HK-2 (cell line): Measurements from ENCODE around the gene SCTR.

ENCODE experiments used
- DNase-seq: peaks from one replicate; pipeline ENCODE4 v3.0.0-alpha.2; 2018; ENCODE audit not compliant: unreplicated experiment

SCTR gene

DNA sequence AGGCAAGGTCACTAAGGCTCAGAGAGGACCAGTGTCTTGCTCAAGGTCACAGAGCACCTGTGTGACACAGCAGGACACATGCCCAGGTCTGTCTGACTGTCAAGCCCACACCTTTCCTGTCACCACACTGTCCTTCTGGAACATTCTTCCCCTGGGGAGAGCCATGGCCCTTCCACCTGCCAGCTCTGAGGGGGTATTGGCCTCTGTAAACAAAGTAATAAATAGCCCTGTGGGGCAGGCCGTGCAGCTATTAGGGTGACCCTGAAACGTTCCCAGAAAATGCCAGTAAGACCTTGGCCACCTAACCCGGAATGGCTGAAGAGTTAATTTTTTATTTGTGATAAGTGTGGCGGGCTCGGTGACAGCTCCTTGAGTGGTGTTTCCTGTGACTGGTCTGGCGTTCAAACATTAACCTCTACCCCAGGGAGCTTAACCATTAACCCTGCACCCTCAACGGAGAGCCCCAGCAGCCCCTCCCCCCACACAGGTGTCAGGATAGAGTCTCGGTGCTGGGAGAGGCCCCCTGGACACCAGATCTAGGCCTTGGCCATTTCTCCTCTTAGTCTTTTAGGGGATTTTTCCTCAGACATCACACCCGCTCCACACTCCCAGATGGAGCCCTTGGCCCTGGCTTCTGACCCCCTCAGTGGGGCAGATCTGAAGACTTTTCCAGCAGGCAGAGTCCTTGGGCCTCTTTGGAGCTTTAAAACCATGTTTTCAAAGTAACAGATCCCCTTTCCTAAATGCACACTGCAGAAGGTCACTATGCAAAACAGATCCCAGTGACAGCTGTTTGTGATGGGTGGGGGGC lies 36.6 kb downstream of the SCTR start:
- DNase-seq, result peak; percentile 86

- DNase-seq, result peak; percentile 48
Observed at GRCh38 chr2:119486886-119487285, 37.4 kb downstream of the SCTR start.

- no peak for DNase-seq
Observed at GRCh38 chr2:119486196-119486827, 38.0 kb downstream of the SCTR start.

- DNase-seq, result no peak
Observed at GRCh38 chr2:119485336-119486110, 38.8 kb downstream of the SCTR start.

- DNase-seq, result peak; percentile 39
Observed at GRCh38 chr2:119484834-119485233, 39.4 kb downstream of the SCTR start.

DNA sequence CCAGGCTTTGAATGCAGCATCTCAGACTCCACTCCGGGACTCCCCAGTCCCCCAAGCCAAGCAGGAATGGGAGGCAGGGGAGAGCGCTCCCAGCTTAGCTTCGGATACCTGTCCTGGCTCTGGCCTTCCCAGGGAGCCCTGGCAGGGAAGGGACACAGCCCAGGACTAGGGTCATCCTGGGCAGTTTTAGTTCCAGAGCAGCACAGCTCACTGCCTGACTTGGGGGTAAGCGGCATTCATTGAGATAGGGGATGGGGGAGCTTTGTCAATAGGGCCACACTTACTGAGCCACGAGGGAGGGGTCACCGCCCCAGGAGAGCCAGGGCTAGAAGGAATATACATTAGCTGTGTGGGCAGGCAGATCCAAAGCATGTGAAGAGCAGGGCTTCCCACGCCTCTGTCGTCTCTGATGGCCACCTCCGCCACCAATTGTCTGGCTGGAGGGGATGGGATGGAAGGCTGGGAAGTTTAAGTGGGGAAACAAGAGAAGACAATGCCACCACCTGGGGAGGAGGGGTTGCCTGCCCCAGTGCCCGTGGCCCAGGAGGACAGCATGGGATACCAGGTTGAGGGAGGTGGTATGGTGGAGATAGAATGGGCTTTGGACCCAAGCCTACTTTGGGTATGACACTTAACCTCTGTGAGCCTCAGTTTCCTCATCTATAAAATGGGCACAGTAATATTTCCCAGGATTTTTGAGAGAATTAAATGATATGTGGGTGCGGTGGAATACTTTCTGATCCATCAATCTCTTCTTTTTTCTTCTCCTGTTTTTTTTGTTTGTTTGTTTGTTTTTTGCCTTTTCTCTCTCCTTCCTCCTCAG lies 40.2 kb downstream of the SCTR start:
- DNase-seq, result no peak

DNA sequence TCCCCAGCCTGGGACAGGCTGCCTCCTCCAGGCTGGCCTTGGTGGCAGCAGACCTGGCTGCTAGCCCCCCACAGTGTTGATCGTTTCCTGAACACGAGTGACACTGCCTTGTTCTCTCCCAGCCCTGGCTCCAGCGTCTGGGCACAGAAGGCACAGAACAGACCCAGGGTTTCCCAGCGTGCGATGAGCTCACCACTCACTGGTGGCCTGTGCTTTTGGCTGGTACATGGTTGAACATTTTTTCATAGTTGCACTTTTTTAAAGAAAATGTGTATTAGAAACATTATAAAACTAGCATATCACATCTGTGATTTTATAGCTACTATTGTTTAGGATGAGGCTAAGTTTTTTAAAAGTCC lies 40.9 kb downstream of the SCTR start:
- DNase-seq, result no peak

DNA sequence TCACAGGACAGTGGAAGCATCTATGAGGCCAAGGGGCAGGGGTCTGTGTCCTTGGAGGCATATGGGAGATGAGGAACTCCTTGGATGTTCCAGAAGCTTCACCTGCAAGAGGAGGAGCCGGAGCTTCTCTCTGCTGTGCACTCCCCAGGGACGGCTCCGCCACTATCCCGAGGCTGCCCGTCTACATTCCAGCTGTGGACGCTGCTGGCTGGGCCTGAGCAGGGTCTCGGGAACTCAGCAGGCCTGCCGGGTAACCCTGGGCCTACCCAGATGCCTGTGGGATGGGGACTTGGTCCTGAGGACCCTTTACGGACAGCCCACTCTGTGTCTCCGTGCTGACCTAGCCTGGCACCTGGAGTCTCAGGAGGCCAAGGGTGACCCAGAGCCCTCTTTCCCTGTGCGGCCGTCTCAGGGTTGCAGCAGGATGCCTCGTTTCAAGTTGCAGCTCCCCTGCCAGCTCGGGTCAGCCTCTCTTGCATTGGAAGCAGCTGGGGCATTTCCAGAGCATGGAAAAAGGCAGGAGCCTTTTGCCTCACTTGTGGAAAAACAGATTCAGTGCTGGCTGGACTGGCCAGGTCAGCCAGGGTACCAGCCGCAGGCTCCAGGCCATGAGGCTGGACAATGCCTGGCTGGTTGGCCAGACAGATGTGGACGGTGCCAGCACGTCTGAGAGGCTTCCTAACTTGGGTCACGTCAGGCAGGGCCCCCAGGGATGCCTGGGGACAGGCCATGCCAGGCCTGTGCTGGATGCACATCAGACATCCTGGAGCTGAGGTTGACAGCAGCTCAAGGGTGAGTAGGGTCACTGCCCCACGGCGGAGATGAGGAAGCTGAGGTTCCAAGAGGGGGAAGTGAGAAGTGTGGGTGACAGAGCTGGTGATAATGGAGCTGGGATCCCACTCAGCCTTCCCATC lies 41.5 kb downstream of the SCTR start:
- DNase-seq, result no peak

- DNase-seq, result no peak
Observed at GRCh38 chr2:119481501-119482455, 42.5 kb downstream of the SCTR start.

GRCh38 chr2:119480718-119481142 lies 43.6 kb downstream of the SCTR start:
- no peak for DNase-seq

DNA sequence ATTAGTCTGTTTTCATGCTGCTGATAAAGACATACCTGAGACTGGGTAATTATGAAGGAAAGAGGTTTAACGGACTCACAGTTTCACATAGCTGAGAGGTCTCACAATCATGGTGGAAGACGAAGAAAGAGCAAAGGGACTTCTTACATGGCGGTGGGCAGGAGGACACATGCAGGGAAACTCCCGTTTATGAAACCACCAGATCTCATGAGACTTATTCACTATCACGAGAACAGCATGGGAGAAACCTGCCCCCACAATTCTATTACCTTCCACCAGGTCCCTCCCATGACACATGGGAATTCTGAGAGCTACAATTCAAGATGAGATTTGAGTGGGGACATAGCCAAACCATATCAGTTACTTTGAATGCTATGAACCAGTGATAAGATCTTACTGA lies 44.1 kb downstream of the SCTR start:
- no peak for DNase-seq

GRCh38 chr2:119478978-119479295 lies 45.3 kb downstream of the SCTR start:
- no peak for DNase-seq

DNA sequence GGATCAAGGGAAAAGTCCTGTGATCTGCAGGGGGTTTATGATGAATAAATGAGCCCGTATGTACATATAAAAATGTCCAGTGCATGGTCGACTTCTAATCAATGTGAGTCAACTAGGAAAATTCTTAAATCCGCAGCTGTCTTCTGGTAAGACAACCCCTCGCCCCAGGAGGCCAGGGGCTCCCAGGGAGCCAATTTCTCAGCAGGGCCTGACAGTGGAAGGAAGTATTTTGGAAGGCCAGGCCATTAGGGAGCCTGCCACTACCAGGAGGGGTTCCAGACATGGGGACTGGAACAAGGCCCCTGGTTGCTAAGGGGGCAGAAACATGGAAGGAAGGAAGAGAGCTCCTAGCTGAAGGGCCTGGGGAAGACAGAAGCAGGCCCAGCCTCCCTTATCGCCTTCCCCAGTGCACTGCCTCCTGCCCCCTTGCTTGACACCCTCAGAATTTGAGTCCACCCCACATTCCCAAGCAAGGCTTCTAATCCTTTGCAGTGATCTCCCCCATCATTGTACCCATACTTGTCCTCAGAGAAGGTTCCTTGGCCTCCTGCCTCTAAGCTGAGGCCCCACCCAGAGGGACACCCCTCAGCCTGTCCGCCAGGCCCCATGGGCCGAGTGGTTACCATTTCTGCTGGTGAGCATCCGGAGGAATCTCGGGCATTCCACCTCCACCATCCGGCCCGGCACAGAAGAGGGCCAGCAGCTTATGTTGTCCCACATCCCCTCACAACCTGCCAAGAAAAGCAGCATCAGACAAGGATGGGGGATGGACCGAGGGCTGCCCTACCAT lies 45.9 kb downstream of the SCTR start:
- no peak for DNase-seq

DNA sequence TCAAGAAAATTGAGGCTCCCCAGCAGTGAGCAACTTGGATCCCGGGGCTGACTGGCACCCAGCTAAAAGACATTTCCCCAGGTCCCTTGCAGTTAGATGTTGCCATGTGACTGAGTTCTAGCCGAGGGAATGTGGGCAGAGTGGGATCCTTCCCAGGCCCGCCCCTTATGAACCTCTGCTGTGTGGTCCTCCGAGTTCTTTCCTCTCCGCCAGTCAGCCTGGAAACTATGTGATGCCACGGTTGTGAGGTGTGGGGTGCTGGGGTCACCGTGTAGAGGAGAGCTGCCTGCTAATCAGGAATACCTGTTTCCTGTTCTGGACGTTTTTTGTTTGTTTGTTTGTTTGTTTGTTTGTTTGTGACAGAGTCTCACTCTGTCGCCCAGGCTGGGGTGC lies 47.2 kb downstream of the SCTR start:
- no peak for DNase-seq

DNA sequence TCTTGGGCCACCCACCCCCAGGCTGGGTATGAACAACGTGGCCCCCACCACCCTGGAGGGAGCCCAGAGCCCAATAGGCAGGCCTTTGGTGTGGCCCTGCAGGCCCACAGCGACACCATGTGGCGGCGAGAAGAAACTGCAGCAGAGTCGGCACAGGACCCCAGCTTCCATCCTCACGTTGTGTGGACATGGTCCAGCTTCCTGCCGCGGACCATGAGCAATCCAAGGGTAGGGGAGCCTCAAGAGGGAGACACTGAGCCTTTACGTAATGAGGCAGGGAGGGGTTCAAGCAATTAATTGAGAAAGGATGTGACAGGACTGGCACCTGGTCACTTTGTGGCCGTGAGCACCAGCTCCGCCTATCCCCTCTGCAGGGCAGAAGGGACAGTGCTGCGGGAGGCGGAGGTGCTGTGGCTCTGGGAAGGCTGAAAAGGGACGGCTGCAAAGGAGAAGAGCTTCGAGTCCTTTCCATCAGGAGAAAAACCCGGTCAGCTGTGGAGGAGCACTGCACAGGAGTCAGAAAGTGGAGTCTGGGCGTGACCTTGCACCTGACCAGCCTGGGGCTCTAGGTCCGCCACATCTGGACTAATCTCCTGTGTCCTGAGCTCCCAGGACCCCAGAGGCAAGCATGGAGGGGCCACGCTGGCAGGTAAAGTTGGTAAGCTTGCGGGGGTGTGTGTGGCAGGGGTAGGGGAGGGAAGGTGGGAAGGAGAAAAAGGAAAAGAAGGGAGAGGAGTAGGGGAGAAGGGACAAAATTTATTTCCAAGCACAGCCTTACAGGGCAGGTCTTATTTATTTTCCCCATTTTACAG lies 47.8 kb downstream of the SCTR start:
- DNase-seq, result peak; percentile 80

GRCh38 chr2:119475857-119476244 lies 48.4 kb downstream of the SCTR start:
- no peak for DNase-seq

DNA sequence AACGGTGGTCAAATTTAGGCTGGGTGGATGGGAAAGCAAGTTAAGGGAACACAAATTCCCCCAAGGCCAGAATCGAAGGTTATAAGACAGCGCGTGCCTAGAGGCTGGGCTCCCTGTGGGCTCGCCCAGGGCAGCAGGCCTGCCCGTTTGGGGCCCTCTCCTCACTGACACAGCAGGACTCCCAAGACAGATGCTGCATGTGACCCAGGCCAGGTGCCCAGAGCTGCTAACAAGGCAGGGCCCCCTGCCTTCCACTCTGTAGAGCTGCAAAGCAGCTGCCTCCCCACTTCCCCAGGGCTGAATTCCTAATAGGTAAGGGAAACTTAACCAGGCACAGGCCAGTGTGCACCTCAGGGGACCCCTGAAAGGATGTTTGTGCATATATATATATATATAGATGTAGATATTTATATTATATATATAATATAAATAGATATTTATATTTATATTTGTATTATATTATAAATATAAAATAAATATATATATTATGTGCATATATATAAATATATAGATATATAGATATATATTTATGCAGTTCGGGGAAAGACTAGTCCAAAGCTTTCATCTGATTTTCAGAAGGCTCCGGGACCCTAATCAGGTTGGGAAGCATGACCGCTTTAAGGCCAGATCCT lies 48.9 kb downstream of the SCTR start:
- DNase-seq, result no peak
